K562 (cell line): ENCODE measurements around the gene OR2Z1. TPM values are rescaled to one million over a fixed set of nuclear protein-coding genes. Genes with fewer than 3 reads are reported as not detected.
"Not testable (repeated sequence)": the region's sequence is repeated elsewhere in the genome, so short reads cannot be mapped to it uniquely, and the experiment has no call there.

Experiments used
- ATAC-seq: fragments of 200-7000 bp; cut with Tn5 transposase; 3 replicates; pipeline ENCODE4 v1.9.1; 2020; ENCODE audit warnings: moderate library complexity
- BruUV-seq: library from RNA; stranded (reverse); fragments of 400-500 nt; replicated peaks from 2 replicates; lab custom pipeline; 2021; lab: Mats Ljungman, UMichigan
- CTCF ChIA-PET: fragments of 300-600 bp; formaldehyde crosslinking; extraction: SDS; loops from one replicate; lab custom pipeline; 2021; ENCODE audit warnings: low intra/inter-chr PET ratio; lab: Yijun Ruan, JAX
- POLR2A ChIA-PET: fragments of 300-600, 350-650 bp; sonication (Branson Sonifier 250); formaldehyde crosslinking; extraction: SDS; loops from one replicate; lab custom pipeline; 2021; ENCODE audit warnings: antibody characterized with exemption, inconsistent platforms; lab: Yijun Ruan, JAX
- DNase-seq, 4 experiments: peaks; one replicate each; pipeline versions ENCODE4 v3.0.0 to v3.0.0-alpha.2; 2011 to 2018; ENCODE audit warnings: low spot score in 3 of 4, mixed read lengths in 3 of 4; ENCODE audit errors: extremely low read depth in 1 of 4
- FAIRE-seq: peaks from 2 replicates; lab custom pipeline; 2011; peaks lifted over from hg19 to GRCh38; lab: Jason Lieb, UNC
- H2AFZ ChIP-seq: 2 replicates; pipeline ENCODE4 v1.6.0; 2011; ENCODE audit warnings: low read depth, low read length, control low read depth, inconsistent platforms
- H3K27ac ChIP-seq: fragments of 200-600 bp; 3 replicates; pipeline ENCODE4 v1.8.0; 2011; ENCODE audit warnings: low read depth, mild to moderate bottlenecking, control low read depth, inconsistent platforms, low read length, moderate library complexity, mixed read lengths; ENCODE audit errors: extremely low read depth
- H3K27me3 ChIP-seq, 2 experiments: fragments of 300-600 bp in 1 of 2; 2 replicates in 1 of 2; 3 replicates in 1 of 2; pipeline versions ENCODE4 v1.6.0 to v1.8.0; 2011; ENCODE audit warnings: inconsistent platforms in 2 of 2, low read length in 2 of 2, mild to moderate bottlenecking in 1 of 2, mixed read lengths in 1 of 2, moderate library complexity in 1 of 2; ENCODE audit not compliant: control insufficient read depth in 2 of 2, insufficient read depth in 2 of 2
- H3K36me3 ChIP-seq: fragments of 300-600 bp; 3 replicates; pipeline ENCODE4 v1.8.0; 2011; ENCODE audit warnings: mild to moderate bottlenecking, low read length, inconsistent platforms; ENCODE audit not compliant: control insufficient read depth, insufficient read depth
- H3K4me1 ChIP-seq, 2 experiments: fragments of 200-600 bp in 1 of 2; replicated peaks in 1 of 2; 2 replicates in 1 of 2; 3 replicates in 1 of 2; pipeline versions ENCODE4 v1.5.1 to v1.8.0; 2011; ENCODE audit warnings: inconsistent platforms in 2 of 2, low read length in 2 of 2, mild to moderate bottlenecking in 1 of 2, mixed read lengths in 1 of 2, moderate library complexity in 1 of 2; ENCODE audit not compliant: control insufficient read depth in 2 of 2, insufficient read depth in 2 of 2
- H3K4me2 ChIP-seq: 2 replicates; pipeline ENCODE4 v1.6.1; 2011; ENCODE audit warnings: low read length, control low read depth, inconsistent platforms, mixed read lengths; ENCODE audit not compliant: insufficient read depth
- H3K4me3 ChIP-seq: fragments of 200-600 bp; sonication (generic), shearing (Covaris generic); 2 replicates; pipeline ENCODE4 v1.5.1; 2016; ENCODE audit warnings: control low read depth, inconsistent platforms
- H3K79me2 ChIP-seq: fragments of 200-600 bp; 3 replicates; pipeline ENCODE4 v1.8.0; 2011; ENCODE audit warnings: low read length, inconsistent platforms; ENCODE audit not compliant: control insufficient read depth, insufficient read depth
- H3K9ac ChIP-seq, 2 experiments: 2 replicates each; pipeline versions ENCODE4 v1.6.0 to v1.6.1; 2011; ENCODE audit warnings: low read depth in 2 of 2, low read length in 2 of 2, control low read depth in 1 of 2, inconsistent platforms in 1 of 2, mild to moderate bottlenecking in 1 of 2, mixed read lengths in 1 of 2; ENCODE audit not compliant: insufficient read depth in 1 of 2
- H3K9me1 ChIP-seq: one replicate; pipeline ENCODE4 v1.6.0; 2011; ENCODE audit warnings: inconsistent platforms, mild to moderate bottlenecking, low read length, moderate library complexity; ENCODE audit not compliant: control insufficient read depth, insufficient read depth
- H3K9me3 ChIP-seq: replicated peaks from 2 replicates; pipeline ENCODE4 v1.5.1; 2011; ENCODE audit warnings: low read depth, low read length, inconsistent platforms; ENCODE audit not compliant: control insufficient read depth, insufficient read depth
- H4K20me1 ChIP-seq: replicated peaks from 2 replicates; pipeline ENCODE4 v1.6.1; 2011; ENCODE audit warnings: low read length, inconsistent platforms, mixed read lengths; ENCODE audit not compliant: control insufficient read depth, insufficient read depth
- ETV5 ChIP-seq: sonication (generic); formaldehyde crosslinking; IDR thresholded peaks from 2 replicates; pipeline ENCODE4 v1.4.0; 2020; ENCODE audit warnings: low read depth, mild to moderate bottlenecking, missing genetic modification reagents
- MGA ChIP-seq: fragments of 450-650 bp; IDR thresholded peaks from 2 replicates; pipeline ENCODE4 v1.6.1; 2016; ENCODE audit warnings: mild to moderate bottlenecking, moderate library complexity
- SOX6 ChIP-seq: fragments of 450-650 bp; IDR thresholded peaks from 2 replicates; pipeline ENCODE4 v1.6.1; 2014; ENCODE audit warnings: mild to moderate bottlenecking
- TCF3 ChIP-seq: sonication (generic); formaldehyde crosslinking; IDR thresholded peaks from 2 replicates; pipeline ENCODE4 v1.4.0; 2020; ENCODE audit warnings: mild to moderate bottlenecking, missing genetic modification reagents
- WGBS: fragments of 100-300 bp; shearing (Covaris generic); methylation state at CpG from one replicate; pipeline ENCODE4 v1.1.6; 2016; ENCODE audit warnings: low coverage, mixed read lengths; ENCODE audit not compliant: insufficient coverage; ENCODE audit errors: missing lambda C conversion rate; 5-methylcytosine and 5-hydroxymethylcytosine counted together
- in situ Hi-C: fragments of 300-500 bp; cut with MboI; formaldehyde crosslinking; loops from 4 replicates; pipeline ENCODE4 v1.15.0; 2018; ENCODE audit warnings: inconsistent platforms, mixed read lengths
- intact Hi-C: fragments of 100-400 bp; cut with micrococcal nuclease; formaldehyde crosslinking; loops from 2 replicates; pipeline ENCODE4 v1.14.2; 2022
- polyA plus RNA-seq, 8 experiments: library from polyadenylated mRNA; depleted of rRNA in 4 of 8; stranded (reverse) in 5 of 8; unstranded in 3 of 8; fragments of >200 nt; fragmentation: Nextera tagmentation in 2 of 8; fragmentation: Illumina TruSeq in 1 of 8; extraction: Ambion mirVana in 2 of 8; extraction: Trizol in 1 of 8; gene quantifications; 2 replicates each; pipeline versions ENCODE4 v1.2.1 to v1.2.3, GENCODE V29; 2011 to 2014; ENCODE audit warnings: inconsistent platforms in 1 of 8, missing spikeins in 1 of 8
- total RNA-seq, 7 experiments: library from RNA; depleted of rRNA in 6 of 7; stranded (reverse); fragments of >200 nt in 6 of 7; fragmentation: Illumina TruSeq in 2 of 7; extraction: Trizol in 2 of 7; gene quantifications; 2 replicates each; pipeline versions ENCODE4 v1.2.1 to v1.2.3, GENCODE V29; 2011 to 2021; ENCODE audit warnings: low replicate concordance in 1 of 7

OR2Z1 gene
- total and polyA plus RNA-seq, 9 of the 15 experiments (the other 6 are each of a cell fraction or from before 2014, with no cell fraction given): 0.13 TPM; not detected in 8

GRCh38 chr19:8705742-8706141, 15.7 kb upstream of the OR2Z1 start (continued):
- TF ChIP-seq MGA (peak; percentile 81), ETV5 (peak; percentile 35; the same call in 1 of the 2 replicates), TCF3 (CRISPR knock-in tag) (peak; percentile 45), SOX6 (peak; percentile 74)

GRCh38 chr19:8710337-8710736, 11.1 kb upstream of the OR2Z1 start:
- POLR2A ChIA-PET, H3K9me3 ChIP-seq, H3K9ac ChIP-seq, intact Hi-C loops, H4K20me1 ChIP-seq, H3K4me3 ChIP-seq, H3K4me2 ChIP-seq, FAIRE-seq, in situ Hi-C loops, H3K9me1 ChIP-seq, BruUV-seq, H3K79me2 ChIP-seq, H3K27ac ChIP-seq, CTCF ChIA-PET, ATAC-seq, H3K27me3 ChIP-seq, H3K4me1 ChIP-seq, DNase-seq, H3K36me3 ChIP-seq, H2AFZ ChIP-seq: not testable (repeated sequence)
- WGBS: 3% methylated on average over 6 of the region's 7 CpGs
